Mesendoderm (in vitro differentiated cells): ENCODE results near the gene SGTA.

Source experiments
- DNase-seq: peaks from one replicate; pipeline ENCODE4 v3.0.0; 2013
- H2AK5ac ChIP-seq: 2 replicates; pipeline ENCODE4 v1.6.1; 2013; ENCODE audit warnings: low read length, inconsistent platforms
- H2BK120ac ChIP-seq: 2 replicates; pipeline ENCODE4 v1.6.1; 2013; ENCODE audit warnings: low read depth, mild to moderate bottlenecking, low read length, moderate library complexity, mixed read lengths
- H2BK15ac ChIP-seq: replicated peaks from 2 replicates; pipeline ENCODE4 v1.6.1; 2013; ENCODE audit warnings: low read depth, mild to moderate bottlenecking, moderate library complexity
- H2BK5ac ChIP-seq: 2 replicates; pipeline ENCODE4 v1.6.1; 2013; ENCODE audit warnings: low read length, inconsistent platforms
- H3K18ac ChIP-seq: 2 replicates; pipeline ENCODE4 v1.6.1; 2013; ENCODE audit warnings: mild to moderate bottlenecking, low read length, mixed read lengths
- H3K23ac ChIP-seq: one replicate; pipeline ENCODE4 v1.6.1; 2013; ENCODE audit warnings: low read length
- H3K27ac ChIP-seq: 2 replicates; pipeline ENCODE4 v1.5.1; 2013; ENCODE audit warnings: low read depth, mild to moderate bottlenecking, inconsistent platforms, low read length, moderate library complexity
- H3K27me3 ChIP-seq: 2 replicates; pipeline ENCODE4 v1.6.1; 2013; ENCODE audit warnings: low read length, control low read depth, mild to moderate bottlenecking, inconsistent platforms; ENCODE audit not compliant: insufficient read depth, poor library complexity
- H3K36me3 ChIP-seq: 2 replicates; pipeline ENCODE4 v1.6.1; 2013; ENCODE audit warnings: low read length, inconsistent platforms; ENCODE audit not compliant: control insufficient read depth, insufficient read depth
- H3K4ac ChIP-seq: one replicate; pipeline ENCODE4 v1.6.1; 2013; ENCODE audit warnings: low read depth, mild to moderate bottlenecking, low read length, moderate library complexity
- H3K4me1 ChIP-seq: 2 replicates; pipeline ENCODE4 v1.6.1; 2013; ENCODE audit warnings: low read depth, low read length, inconsistent platforms; ENCODE audit not compliant: control insufficient read depth
- H3K4me2 ChIP-seq: 2 replicates; pipeline ENCODE4 v1.6.1; 2013; ENCODE audit warnings: low read length
- H3K4me3 ChIP-seq: 2 replicates; pipeline ENCODE4 v1.5.1; 2013; ENCODE audit warnings: mild to moderate bottlenecking, low read length
- H3K56ac ChIP-seq: one replicate; pipeline ENCODE4 v1.6.1; 2013; ENCODE audit warnings: low read length
- H3K79me1 ChIP-seq: 2 replicates; pipeline ENCODE4 v1.6.1; 2013; ENCODE audit warnings: low read length, inconsistent platforms
- H3K79me2 ChIP-seq: 2 replicates; pipeline ENCODE4 v1.6.1; 2013; ENCODE audit warnings: mild to moderate bottlenecking, low read length; ENCODE audit not compliant: control insufficient read depth, insufficient read depth
- H3K9ac ChIP-seq: 2 replicates; pipeline ENCODE4 v1.6.1; 2013; ENCODE audit warnings: low read length, inconsistent platforms
- H4K5ac ChIP-seq: one replicate; pipeline ENCODE4 v1.6.1; 2013; ENCODE audit warnings: low read length
- H4K8ac ChIP-seq: one replicate; pipeline ENCODE4 v1.6.1; 2013; ENCODE audit warnings: low read depth, mild to moderate bottlenecking, control low read depth, low read length, moderate library complexity
- WGBS: extraction: QIAGEN DNeasy Blood & Tissue Kit; methylation state at CpG from one replicate; pipeline ENCODE4 v1.1.7; 2013; ENCODE audit warnings: low lambda C conversion rate, missing lambda C conversion rate; ENCODE audit not compliant: insufficient coverage; ENCODE audit errors: extremely low coverage; 5-methylcytosine and 5-hydroxymethylcytosine counted together

Gene SGTA

DNA sequence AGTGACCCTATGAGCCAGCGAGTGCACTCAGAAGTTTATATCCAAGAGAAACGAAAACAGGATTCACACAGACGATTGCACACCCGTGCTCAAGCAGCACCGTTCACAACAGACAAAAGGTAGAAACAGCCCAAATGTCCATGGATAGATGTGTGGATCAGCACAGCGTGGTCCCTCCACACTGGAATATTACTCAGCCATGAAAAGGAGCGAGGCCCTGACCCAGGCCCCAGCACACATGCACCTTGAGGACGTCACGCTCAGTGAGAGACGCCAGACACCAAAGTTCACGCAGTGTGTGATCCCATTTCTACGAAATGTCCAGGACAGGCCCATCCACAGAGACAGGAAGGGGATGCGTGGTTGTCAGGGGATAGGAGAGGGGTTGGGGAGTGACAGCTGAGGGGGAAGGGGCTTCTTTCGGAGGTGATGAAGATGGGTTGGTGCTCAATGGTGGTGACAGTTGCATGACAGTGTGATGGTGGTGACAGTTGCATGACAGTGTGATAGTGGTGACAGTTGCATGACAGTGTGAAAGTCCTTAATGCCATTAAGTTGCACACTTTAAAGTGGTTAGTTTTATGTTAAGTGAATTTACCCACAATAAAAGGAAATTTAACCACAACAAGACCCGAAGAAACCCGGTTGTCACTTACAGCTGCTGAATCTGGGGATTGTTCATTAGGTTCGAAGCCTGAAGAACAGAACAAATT, 24.3 kb downstream of the SGTA start:
- Histone ChIP-seq H2BK120ac (no peak overlapping the region), H3K79me1 (no peaks in the 10 kb centered on the region), H3K56ac (no peak overlapping the region), H3K18ac (no peak overlapping the region), H3K4me1 (no peaks in the 10 kb centered on the region), H2BK5ac (no peak overlapping the region), H3K23ac (no peak overlapping the region), H3K9ac (no peak overlapping the region), H3K27ac (no peak overlapping the region), H3K4me3 (no peak overlapping the region), H3K79me2 (no peaks in the 10 kb centered on the region), H3K27me3 (no peaks in the 10 kb centered on the region), H3K4me2 (no peak overlapping the region), H2AK5ac (no peak overlapping the region), H2BK15ac (no peak overlapping the region), H4K5ac (no peak overlapping the region), H4K8ac (no peak overlapping the region), H3K4ac (no peak overlapping the region), H3K36me3 (peaks cover 17% of the 10 kb centered on the region)
- no CpG with 5 or more reads among the region's 17 CpGs for WGBS
- no peak for DNase-seq

- no peak overlapping the region for H3K27ac ChIP-seq
- WGBS: no CpG with 5 or more reads among the region's 48 CpGs
- H4K5ac ChIP-seq: no peak overlapping the region
- no peak overlapping the region for H3K56ac ChIP-seq
- no peak overlapping the region for H3K23ac ChIP-seq
- H2BK15ac ChIP-seq: no peak overlapping the region
- no peak overlapping the region for H4K8ac ChIP-seq
- H3K4ac ChIP-seq: no peak overlapping the region
- no peak overlapping the region for H2BK5ac ChIP-seq
- H3K27me3 ChIP-seq: no peaks in the 10 kb centered on the region
- no peak overlapping the region for H2AK5ac ChIP-seq
- no peaks in the 10 kb centered on the region for H3K4me1 ChIP-seq
- H2BK120ac ChIP-seq: no peak overlapping the region
- peaks cover 16% of the 10 kb centered on the region for H3K36me3 ChIP-seq
- H3K4me2 ChIP-seq: no peak overlapping the region
- no peak overlapping the region for H3K18ac ChIP-seq
- H3K4me3 ChIP-seq: no peak overlapping the region
- no peaks in the 10 kb centered on the region for H3K79me1 ChIP-seq
- DNase-seq: no peak
- H3K9ac ChIP-seq: no peak overlapping the region
- no peaks in the 10 kb centered on the region for H3K79me2 ChIP-seq
Measured at GRCh38 chr19:2756921-2757881, 25.9 kb downstream of the SGTA start.

DNA sequence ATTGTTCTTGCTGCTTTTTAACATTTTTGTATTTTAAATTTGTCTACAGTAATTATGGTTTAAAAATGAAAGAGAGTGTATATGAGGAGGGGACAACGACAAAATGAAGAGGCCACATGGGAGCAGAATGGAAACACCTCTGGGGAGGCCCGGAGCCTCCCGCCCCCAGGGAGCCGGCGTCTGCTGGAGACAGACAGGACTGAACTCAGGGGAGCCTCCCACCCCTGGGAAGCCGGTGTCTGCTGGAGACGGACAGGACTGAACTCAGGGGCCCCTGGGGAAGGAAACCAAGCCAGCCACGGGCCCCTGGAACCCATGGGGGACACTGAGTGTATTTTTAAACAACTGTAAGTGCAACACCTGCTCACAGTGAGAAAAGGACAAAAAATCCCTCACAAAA, 26.6 kb downstream of the SGTA start:
- Histone ChIP-seq H3K79me1 (no peaks in the 10 kb centered on the region), H3K4me3 (no peak overlapping the region), H2BK120ac (no peak overlapping the region), H4K5ac (no peak overlapping the region), H3K36me3 (peaks cover 16% of the 10 kb centered on the region), H3K27ac (no peak overlapping the region), H4K8ac (no peak overlapping the region), H3K23ac (no peak overlapping the region), H2AK5ac (no peak overlapping the region), H3K4me1 (no peaks in the 10 kb centered on the region), H3K79me2 (no peaks in the 10 kb centered on the region), H3K27me3 (no peaks in the 10 kb centered on the region), H3K4ac (no peak overlapping the region), H3K4me2 (no peak overlapping the region), H3K18ac (no peak overlapping the region), H2BK5ac (no peak overlapping the region), H3K56ac (no peak overlapping the region), H2BK15ac (no peak overlapping the region), H3K9ac (no peak overlapping the region)
- no CpG with 5 or more reads among the region's 8 CpGs for WGBS
- no peak for DNase-seq

- no peaks in the 10 kb centered on the region for H3K4me1 ChIP-seq
- H2BK5ac ChIP-seq: no peak overlapping the region
- no peak overlapping the region for H3K4me2 ChIP-seq
- H2BK15ac ChIP-seq: no peak overlapping the region
- WGBS: no CpG with 5 or more reads among the region's 16 CpGs
- no peak overlapping the region for H3K4me3 ChIP-seq
- no peaks in the 10 kb centered on the region for H3K79me1 ChIP-seq
- H2BK120ac ChIP-seq: no peak overlapping the region
- H3K36me3 ChIP-seq: peaks cover 14% of the 10 kb centered on the region
- H3K4ac ChIP-seq: no peak overlapping the region
- H3K23ac ChIP-seq: no peak overlapping the region
- DNase-seq: no peak
- no peaks in the 10 kb centered on the region for H3K27me3 ChIP-seq
- no peak overlapping the region for H4K5ac ChIP-seq
- no peak overlapping the region for H4K8ac ChIP-seq
- no peak overlapping the region for H3K56ac ChIP-seq
- no peaks in the 10 kb centered on the region for H3K79me2 ChIP-seq
- no peak overlapping the region for H2AK5ac ChIP-seq
- no peak overlapping the region for H3K27ac ChIP-seq
- H3K18ac ChIP-seq: no peak overlapping the region
- no peak overlapping the region for H3K9ac ChIP-seq
Measured at GRCh38 chr19:2755811-2756210, 27.3 kb downstream of the SGTA start.

DNA sequence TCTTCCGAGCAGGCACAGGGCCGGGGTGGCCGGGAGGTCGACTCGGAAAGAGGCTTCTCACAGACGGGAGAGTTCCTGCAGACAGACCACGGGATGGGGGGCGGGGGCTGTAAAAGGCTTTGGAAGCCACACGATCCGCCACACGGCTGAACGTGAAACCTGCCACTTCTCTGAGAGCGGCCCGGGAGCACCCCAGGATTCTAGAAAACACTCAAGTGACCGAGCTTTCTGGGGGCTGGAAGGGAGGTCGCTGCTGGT, 27.7 kb downstream of the SGTA start:
- H2BK120ac ChIP-seq: no peak overlapping the region
- no peak overlapping the region for H3K18ac ChIP-seq
- WGBS: no CpG with 5 or more reads among the region's 16 CpGs
- no peak for DNase-seq
- H2BK15ac ChIP-seq: no peak overlapping the region
- no peak overlapping the region for H3K4me3 ChIP-seq
- no peak overlapping the region for H3K4me2 ChIP-seq
- H3K36me3 ChIP-seq: peaks cover 12% of the 10 kb centered on the region
- no peak overlapping the region for H4K5ac ChIP-seq
- no peaks in the 10 kb centered on the region for H3K79me1 ChIP-seq
- H3K4ac ChIP-seq: no peak overlapping the region
- no peak overlapping the region for H2AK5ac ChIP-seq
- H3K27ac ChIP-seq: no peak overlapping the region
- H3K4me1 ChIP-seq: no peaks in the 10 kb centered on the region
- H3K79me2 ChIP-seq: no peaks in the 10 kb centered on the region
- H3K27me3 ChIP-seq: no peaks in the 10 kb centered on the region
- H4K8ac ChIP-seq: no peak overlapping the region
- no peak overlapping the region for H3K9ac ChIP-seq
- no peak overlapping the region for H3K56ac ChIP-seq
- H3K23ac ChIP-seq: no peak overlapping the region
- no peak overlapping the region for H2BK5ac ChIP-seq
